Kidney tubule cell (primary cell): ENCODE measurements around the gene ITCH.

Experiments used
- DNase-seq: peaks from one replicate; pipeline ENCODE4 v3.0.0-alpha.2; 2018; ENCODE audit warnings: low spot score

ITCH gene

DNA sequence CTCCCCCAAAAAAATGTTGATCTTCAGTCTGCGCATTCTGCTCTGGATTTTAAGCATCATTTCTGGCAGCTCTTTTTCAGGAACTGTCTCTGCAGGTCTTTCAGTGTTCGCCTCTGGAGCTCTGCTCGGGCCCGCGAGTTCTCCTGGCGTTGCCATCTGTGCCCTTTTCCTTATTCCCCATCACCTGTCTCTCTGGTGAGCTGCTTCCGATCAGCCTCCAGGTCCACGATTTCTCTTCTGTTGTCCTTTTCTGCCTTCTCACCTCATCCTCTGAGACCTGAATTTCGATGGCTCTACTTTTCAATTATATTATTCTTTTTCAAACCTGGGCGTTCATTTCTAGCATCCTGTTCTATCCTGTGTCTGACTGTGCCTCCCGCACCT is 194.9 kb downstream of the ITCH start:
- DNase-seq: no peak

GRCh38 chr20:34558320-34559218 is 195.5 kb downstream of the ITCH start, which contains the start of gene MAP1LC3A:
Gene MAP1LC3A (plus strand): TSS chr20:34558718. CDS start chr20:34558869, 151 bp downstream.
- peak; percentile 84 for DNase-seq

- DNase-seq: no peak
Measured at GRCh38 chr20:34559311-34560140, 196.5 kb downstream of the ITCH start.

GRCh38 chr20:34560141-34560523 is 197.1 kb downstream of the ITCH start:
- DNase-seq: no peak

- DNase-seq: no peak
Measured at GRCh38 chr20:34560614-34561013, 197.5 kb downstream of the ITCH start.
